GM21367 (cell line): ENCODE results near the gene GPRIN3.

ENCODE experiments used
- ATAC-seq: cut with Tn5 transposase; IDR thresholded peaks from one replicate; pipeline ENCODE4 v1.9.1; 2021; ENCODE audit not compliant: unreplicated experiment

The GPRIN3 gene

GRCh38 chr4:89294573-89295269, 12.9 kb downstream of the GPRIN3 start:
- peak; percentile 84 for ATAC-seq

- ATAC-seq: no peak
Observed at GRCh38 chr4:89293299-89293698, 14.3 kb downstream of the GPRIN3 start.

- no peak for ATAC-seq
Observed at GRCh38 chr4:89290727-89291516, 16.7 kb downstream of the GPRIN3 start.

- ATAC-seq: no peak
Observed at GRCh38 chr4:89289312-89289711, 18.3 kb downstream of the GPRIN3 start.

- ATAC-seq: no peak
Observed at GRCh38 chr4:89288430-89288829, 19.2 kb downstream of the GPRIN3 start.

- no peak for ATAC-seq
Observed at GRCh38 chr4:89287945-89288344, 19.7 kb downstream of the GPRIN3 start.

- no peak for ATAC-seq
Observed at GRCh38 chr4:89285745-89286144, 21.9 kb downstream of the GPRIN3 start.

GRCh38 chr4:89284828-89285227, 22.8 kb downstream of the GPRIN3 start:
- no peak for ATAC-seq

GRCh38 chr4:89284020-89284424, 23.6 kb downstream of the GPRIN3 start:
- ATAC-seq: no peak

GRCh38 chr4:89283226-89284009, 24.2 kb downstream of the GPRIN3 start:
- ATAC-seq: no peak

- no peak for ATAC-seq
Observed at GRCh38 chr4:89279385-89279784, 28.2 kb downstream of the GPRIN3 start.

GRCh38 chr4:89277412-89277811, 30.2 kb downstream of the GPRIN3 start:
- no peak for ATAC-seq

GRCh38 chr4:89276296-89276695, 31.3 kb downstream of the GPRIN3 start:
- ATAC-seq: no peak

- ATAC-seq: no peak
Observed at GRCh38 chr4:89275587-89275986, 32.0 kb downstream of the GPRIN3 start.

GRCh38 chr4:89273741-89274141, 33.9 kb downstream of the GPRIN3 start:
- ATAC-seq: no peak

- ATAC-seq: no peak
Observed at GRCh38 chr4:89270792-89271191, 36.8 kb downstream of the GPRIN3 start.

- ATAC-seq: no peak
Observed at GRCh38 chr4:89269121-89269666, 38.4 kb downstream of the GPRIN3 start.

- no peak for ATAC-seq
Observed at GRCh38 chr4:89268679-89269078, 38.9 kb downstream of the GPRIN3 start.

GRCh38 chr4:89267846-89268245, 39.8 kb downstream of the GPRIN3 start:
- ATAC-seq: no peak

GRCh38 chr4:89267392-89267791, 40.2 kb downstream of the GPRIN3 start:
- ATAC-seq: no peak

- no peak for ATAC-seq
Observed at GRCh38 chr4:89266128-89266527, 41.5 kb downstream of the GPRIN3 start.
